Activated naive CD4-positive, alpha-beta T cell treated with anti-CD3 and anti-CD28 coated beads, Interleukin-2, amount 50 U/mL, for 24 hours (primary cell): ENCODE measurements around the gene BMP2.
A peak's percentile ranks its signal among the peaks of the same experiment; 100 is the strongest.

Experiments used
- H3K27ac Mint-ChIP-seq: one replicate; pipeline ENCODE4 v1.8.0; 2021; ENCODE audit warnings: mild to moderate bottlenecking, mixed read lengths
- H3K27me3 Mint-ChIP-seq: one replicate; pipeline ENCODE4 v1.8.0; 2021; ENCODE audit warnings: mixed read lengths
- H3K36me3 Mint-ChIP-seq: one replicate; pipeline ENCODE4 v1.8.0; 2021; ENCODE audit warnings: mixed read lengths
- H3K4me1 Mint-ChIP-seq: one replicate; pipeline ENCODE4 v1.8.0; 2021; ENCODE audit warnings: mixed read lengths
- H3K4me3 Mint-ChIP-seq: one replicate; pipeline ENCODE4 v1.8.0; 2021; ENCODE audit warnings: mild to moderate bottlenecking, mixed read lengths
- H3K9me3 Mint-ChIP-seq: one replicate; pipeline ENCODE4 v1.8.0; 2021; ENCODE audit warnings: mixed read lengths

Gene BMP2

DNA sequence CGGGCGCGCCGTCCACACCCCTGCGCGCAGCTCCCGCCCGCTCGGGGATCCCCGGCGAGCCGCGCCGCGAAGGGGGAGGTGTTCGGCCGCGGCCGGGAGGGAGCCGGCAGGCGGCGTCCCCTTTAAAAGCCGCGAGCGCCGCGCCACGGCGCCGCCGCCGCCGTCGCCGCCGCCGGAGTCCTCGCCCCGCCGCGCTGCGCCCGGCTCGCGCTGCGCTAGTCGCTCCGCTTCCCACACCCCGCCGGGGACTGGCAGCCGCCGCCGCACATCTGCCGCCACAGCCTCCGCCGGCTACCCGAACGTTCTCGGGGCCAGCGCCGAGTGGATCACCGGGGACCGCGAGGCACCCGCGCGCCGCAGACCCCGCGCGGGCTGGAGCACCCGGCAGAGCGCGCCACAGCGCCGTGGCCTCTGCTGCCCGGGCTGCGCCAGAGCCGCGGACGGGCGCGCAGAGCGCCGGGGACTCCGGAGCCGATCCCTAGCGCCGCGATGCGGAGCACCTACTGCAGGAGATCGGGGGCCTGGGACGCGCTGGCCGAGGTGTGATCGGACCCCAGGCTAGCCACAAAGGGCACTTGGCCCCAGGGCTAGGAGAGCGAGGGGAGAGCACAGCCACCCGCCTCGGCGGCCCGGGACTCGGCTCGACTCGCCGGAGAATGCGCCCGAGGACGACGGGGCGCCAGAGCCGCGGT is at the start of gene BMP2:
TSS of gene BMP2 (plus strand) at position 151 of the 692 bp plus-strand sequence. CDS start 2,441 bp downstream, outside the sequence.
- Mint-ChIP-seq H3K4me3 (peak within 1 kb of the TSS; percentile 11), H3K27me3 (peaks cover 43% of the 10 kb centered on the region), H3K36me3 (no peaks in the 10 kb centered on the region), H3K9me3 (no peaks in the 10 kb centered on the region), H3K27ac (no peak within 1 kb of the TSS), H3K4me1 (no peaks in the 10 kb centered on the region)

DNA sequence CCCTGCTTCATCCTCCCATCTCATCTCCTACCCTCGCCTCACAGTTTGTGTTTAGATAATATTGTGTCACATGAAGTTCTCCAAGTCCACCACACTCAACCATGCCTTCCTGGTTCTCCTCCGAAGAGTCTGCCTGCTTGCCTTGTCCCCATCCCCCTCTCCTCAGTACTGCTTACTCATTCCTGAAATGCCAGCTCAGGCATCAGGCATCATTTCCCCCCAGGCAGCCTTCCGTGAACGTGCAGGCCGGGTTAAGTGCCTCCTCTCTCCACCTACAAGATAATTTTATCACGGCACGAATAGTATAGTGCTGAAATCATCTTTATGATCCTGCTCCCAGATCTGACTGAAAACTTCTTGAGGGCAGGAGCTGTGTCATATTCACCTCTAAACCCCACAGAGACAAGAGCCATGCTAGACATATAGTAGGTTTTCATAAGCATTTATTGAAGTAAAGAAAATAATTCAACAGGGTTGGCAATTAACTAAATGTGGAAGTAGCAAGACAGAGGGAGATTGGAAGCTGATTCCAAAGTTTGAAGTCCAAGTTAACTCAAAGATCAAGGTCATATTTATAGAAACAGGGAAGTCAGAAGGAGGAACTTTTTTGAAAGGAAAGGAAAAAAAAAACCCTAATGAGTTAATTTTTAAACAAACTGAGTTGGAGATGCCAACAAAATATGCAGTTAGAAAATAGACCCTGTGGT is 48.7 kb upstream of the BMP2 start:
- H3K36me3 Mint-ChIP-seq: no peaks in the 10 kb centered on the region
- no peaks in the 10 kb centered on the region for H3K27me3 Mint-ChIP-seq
- peaks cover 9% of the 10 kb centered on the region for H3K9me3 Mint-ChIP-seq
- H3K4me1 Mint-ChIP-seq: no peaks in the 10 kb centered on the region
- no peak overlapping the region for H3K27ac Mint-ChIP-seq
- H3K4me3 Mint-ChIP-seq: no peak overlapping the region

- Mint-ChIP-seq H3K36me3 (no peaks in the 10 kb centered on the region), H3K9me3 (peaks cover 9% of the 10 kb centered on the region), H3K27ac (no peak overlapping the region), H3K4me1 (no peaks in the 10 kb centered on the region), H3K27me3 (no peaks in the 10 kb centered on the region), H3K4me3 (no peak overlapping the region)
These were observed 48.1 kb upstream of the BMP2 start for GRCh38 chr20:6719369-6719721.

DNA sequence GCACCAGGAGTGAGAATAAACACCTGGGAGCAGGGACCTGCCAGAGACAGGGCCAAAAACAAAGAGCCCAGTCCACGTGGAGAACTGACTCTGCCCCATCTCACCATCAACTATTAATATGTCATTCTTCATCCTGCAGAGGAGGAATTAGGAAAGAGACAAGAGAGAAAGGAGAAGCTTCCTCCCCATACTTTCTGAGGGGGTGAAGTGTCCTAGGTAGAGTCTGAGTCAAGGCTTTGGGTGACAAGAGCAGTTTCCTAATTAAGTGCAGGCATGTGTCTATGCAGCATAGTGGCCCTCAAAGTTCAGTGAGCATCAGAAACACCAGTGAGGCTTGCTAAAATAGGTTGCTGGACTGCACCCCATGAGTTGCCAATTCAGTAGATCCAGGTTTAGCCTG is 40.7 kb upstream of the BMP2 start:
- Mint-ChIP-seq H3K4me1 (no peaks in the 10 kb centered on the region), H3K4me3 (no peak overlapping the region), H3K27ac (no peak overlapping the region), H3K36me3 (no peaks in the 10 kb centered on the region), H3K9me3 (peaks cover 4% of the 10 kb centered on the region), H3K27me3 (no peaks in the 10 kb centered on the region)

- no peaks in the 10 kb centered on the region for H3K4me1 Mint-ChIP-seq
- H3K36me3 Mint-ChIP-seq: no peaks in the 10 kb centered on the region
- H3K9me3 Mint-ChIP-seq: peaks cover 4% of the 10 kb centered on the region
- H3K4me3 Mint-ChIP-seq: no peak overlapping the region
- no peak overlapping the region for H3K27ac Mint-ChIP-seq
- no peaks in the 10 kb centered on the region for H3K27me3 Mint-ChIP-seq
These were observed 36.7 kb upstream of the BMP2 start for GRCh38 chr20:6730672-6731328.

- Mint-ChIP-seq H3K4me1 (no peaks in the 10 kb centered on the region), H3K4me3 (no peak overlapping the region), H3K27me3 (no peaks in the 10 kb centered on the region), H3K9me3 (peaks cover 4% of the 10 kb centered on the region), H3K36me3 (no peaks in the 10 kb centered on the region), H3K27ac (no peak overlapping the region)
These were observed 35.5 kb upstream of the BMP2 start for GRCh38 chr20:6732001-6732447.

DNA sequence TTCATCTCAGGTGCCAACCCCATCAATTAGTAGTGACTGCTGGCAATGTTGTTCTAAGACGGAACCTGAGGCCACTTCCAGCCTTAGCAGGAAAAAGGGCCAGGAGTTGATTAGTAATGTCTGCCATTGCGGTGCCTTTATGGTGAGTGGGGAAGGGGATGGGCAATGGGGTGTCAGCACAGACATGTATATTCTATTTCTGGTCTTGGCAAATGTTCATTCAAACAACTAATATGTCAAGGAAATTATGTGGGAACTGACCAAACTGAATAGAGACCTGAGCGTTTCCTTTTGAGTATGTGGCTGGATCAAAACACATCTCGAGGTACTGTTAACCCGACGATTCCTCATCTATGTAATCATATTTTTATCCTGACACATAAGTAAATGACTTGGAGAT is 34.6 kb upstream of the BMP2 start:
- Mint-ChIP-seq H3K4me1 (no peaks in the 10 kb centered on the region), H3K36me3 (no peaks in the 10 kb centered on the region), H3K27ac (no peak overlapping the region), H3K9me3 (peaks cover 4% of the 10 kb centered on the region), H3K4me3 (no peak overlapping the region), H3K27me3 (no peaks in the 10 kb centered on the region)

GRCh38 chr20:6733965-6734364 is 33.5 kb upstream of the BMP2 start:
- Mint-ChIP-seq H3K4me1 (no peaks in the 10 kb centered on the region), H3K27me3 (no peaks in the 10 kb centered on the region), H3K4me3 (no peak overlapping the region), H3K9me3 (peaks cover 4% of the 10 kb centered on the region), H3K27ac (no peak overlapping the region), H3K36me3 (no peaks in the 10 kb centered on the region)

DNA sequence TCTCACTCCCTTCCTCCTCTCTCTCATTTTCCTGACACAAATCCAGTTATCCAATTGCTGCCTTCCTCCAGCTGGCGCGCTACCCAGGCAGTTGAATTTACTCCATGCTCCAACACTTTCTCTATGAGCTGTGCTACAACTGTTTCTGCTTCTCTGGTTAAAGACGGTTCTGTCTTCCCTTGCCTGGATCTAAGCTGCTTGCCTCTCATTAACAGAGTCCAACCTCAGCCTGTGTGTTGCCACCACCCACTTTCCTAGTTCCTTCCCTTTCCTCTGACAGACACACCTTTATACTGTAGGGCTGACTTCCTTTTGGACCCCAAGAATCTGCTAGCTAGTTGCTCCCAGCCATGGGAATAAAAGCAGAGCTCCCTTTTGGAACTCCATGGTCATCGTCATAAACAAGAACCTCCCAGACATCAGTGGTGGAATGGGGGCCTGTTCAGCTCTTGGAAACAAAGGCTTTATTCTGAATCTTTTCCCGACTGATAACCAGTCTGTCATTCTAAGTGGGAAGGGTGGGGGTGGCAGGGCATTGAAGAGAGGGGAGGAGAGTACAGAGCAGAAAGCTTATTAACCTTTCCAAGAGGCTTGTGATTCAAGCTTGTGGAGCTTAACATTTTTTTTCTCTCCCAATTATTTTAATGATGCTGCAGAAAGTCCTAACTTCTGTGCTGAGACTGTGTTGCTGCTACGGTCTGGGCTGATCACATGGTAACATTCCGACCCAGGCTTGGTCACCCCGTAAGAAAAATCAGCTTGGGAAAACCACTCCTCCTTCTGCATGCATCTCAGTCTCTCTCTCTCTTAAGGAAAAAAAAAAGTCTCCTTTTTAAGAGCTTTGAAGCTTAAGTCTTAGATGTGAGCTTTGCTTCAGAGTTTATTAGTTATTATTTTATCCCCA is 31.3 kb upstream of the BMP2 start:
- Mint-ChIP-seq H3K9me3 (no peaks in the 10 kb centered on the region), H3K27ac (no peak overlapping the region), H3K4me3 (no peak overlapping the region), H3K4me1 (no peaks in the 10 kb centered on the region), H3K27me3 (no peaks in the 10 kb centered on the region), H3K36me3 (no peaks in the 10 kb centered on the region)

- no peak overlapping the region for H3K4me3 Mint-ChIP-seq
- H3K9me3 Mint-ChIP-seq: no peaks in the 10 kb centered on the region
- H3K27me3 Mint-ChIP-seq: no peaks in the 10 kb centered on the region
- H3K4me1 Mint-ChIP-seq: no peaks in the 10 kb centered on the region
- H3K27ac Mint-ChIP-seq: no peak overlapping the region
- no peaks in the 10 kb centered on the region for H3K36me3 Mint-ChIP-seq
These were observed 28.1 kb upstream of the BMP2 start for GRCh38 chr20:6739406-6739805.

DNA sequence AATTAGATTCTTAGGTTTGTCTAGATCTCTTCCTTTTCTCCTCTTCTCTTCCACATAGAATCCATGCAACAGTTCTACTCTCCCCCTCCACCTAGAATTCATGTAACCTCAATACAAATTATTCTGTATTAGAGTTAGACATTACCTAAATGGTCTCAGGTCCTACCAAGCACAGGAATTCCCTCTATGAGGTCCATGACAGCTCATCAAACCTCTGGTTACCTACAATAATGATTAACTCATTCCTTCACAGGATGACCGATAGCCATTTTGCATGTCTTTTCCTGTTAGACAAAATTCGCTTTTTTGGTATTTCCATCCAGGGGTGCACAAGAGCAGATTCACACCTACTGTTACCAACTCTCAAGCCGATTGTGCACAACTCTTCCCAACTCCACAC is 27.4 kb upstream of the BMP2 start:
- Mint-ChIP-seq H3K27ac (no peak overlapping the region), H3K27me3 (no peaks in the 10 kb centered on the region), H3K36me3 (no peaks in the 10 kb centered on the region), H3K4me3 (no peak overlapping the region), H3K4me1 (no peaks in the 10 kb centered on the region), H3K9me3 (no peaks in the 10 kb centered on the region)

DNA sequence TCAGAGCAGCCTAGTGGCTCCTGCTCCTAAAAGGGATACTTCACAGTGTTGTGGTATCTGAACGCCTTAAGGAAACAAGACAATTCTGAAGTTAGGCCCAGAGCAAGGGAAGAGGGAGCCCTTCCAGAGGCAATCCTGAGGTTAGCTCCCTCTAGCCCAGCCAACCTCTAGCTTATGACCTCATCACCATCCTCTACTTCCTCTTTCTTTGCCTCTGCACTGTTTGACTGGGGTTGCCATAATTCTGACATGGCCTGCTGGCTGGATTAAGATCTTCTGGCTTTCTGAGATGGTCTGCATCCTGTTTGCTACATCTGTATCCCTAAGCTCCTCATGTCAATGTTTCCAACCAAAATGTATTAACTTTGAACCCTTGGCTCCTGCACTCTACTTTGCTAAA is 23.3 kb upstream of the BMP2 start:
- Mint-ChIP-seq H3K27ac (no peak overlapping the region), H3K27me3 (no peaks in the 10 kb centered on the region), H3K9me3 (no peaks in the 10 kb centered on the region), H3K36me3 (no peaks in the 10 kb centered on the region), H3K4me3 (no peak overlapping the region), H3K4me1 (no peaks in the 10 kb centered on the region)

DNA sequence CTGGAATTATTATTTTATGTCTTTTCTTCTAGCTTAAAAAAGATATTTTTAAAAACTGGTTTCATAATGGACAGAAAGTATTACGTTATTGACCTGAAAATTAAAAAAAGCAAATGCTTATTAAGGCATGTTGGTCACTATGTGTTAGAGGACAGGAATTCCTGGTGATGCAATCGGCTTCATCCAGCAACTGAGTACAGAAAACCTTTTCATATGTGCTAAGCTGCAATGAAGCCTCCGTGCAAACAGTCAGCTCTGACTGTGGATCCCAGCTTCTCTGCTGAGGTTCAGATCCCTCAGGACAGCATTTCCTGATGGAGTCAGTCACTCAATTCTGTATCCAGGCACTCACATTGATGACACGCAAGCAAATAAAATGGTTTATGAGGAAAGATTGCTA is 22.7 kb upstream of the BMP2 start:
- Mint-ChIP-seq H3K27me3 (no peaks in the 10 kb centered on the region), H3K9me3 (no peaks in the 10 kb centered on the region), H3K27ac (no peak overlapping the region), H3K36me3 (no peaks in the 10 kb centered on the region), H3K4me1 (no peaks in the 10 kb centered on the region), H3K4me3 (no peak overlapping the region)

DNA sequence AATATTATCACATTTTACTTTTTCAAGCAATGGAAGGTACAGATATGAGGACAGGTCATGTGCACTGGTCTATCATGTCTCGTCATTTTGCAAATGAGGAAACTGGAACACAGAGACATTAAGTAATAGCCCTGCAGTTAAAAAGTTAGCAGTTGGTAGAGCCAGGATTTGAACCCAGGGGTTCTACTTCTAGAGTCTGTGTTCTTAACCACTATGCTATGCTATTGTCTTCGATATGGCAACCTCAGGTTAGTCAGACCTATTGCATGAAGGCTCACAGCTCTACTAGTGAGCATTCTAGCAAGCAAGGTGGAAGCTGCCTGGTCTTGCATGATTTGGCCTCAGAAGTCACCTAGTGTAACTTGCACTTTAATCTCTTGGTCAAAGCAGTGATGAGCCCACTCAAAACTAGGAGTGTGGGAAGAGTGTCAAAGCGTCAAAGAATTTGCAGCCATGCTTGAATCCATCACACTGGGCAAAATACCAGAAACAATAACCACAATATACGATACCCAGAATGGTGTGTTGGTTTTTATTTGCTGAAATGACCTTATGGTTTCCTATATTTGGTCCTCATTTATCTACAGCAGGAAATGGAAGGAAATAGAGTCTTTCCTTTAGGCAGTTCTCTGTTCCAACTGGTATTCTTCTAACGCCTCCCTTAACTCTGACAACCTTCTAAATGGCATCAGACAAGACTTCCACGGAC is 20.4 kb upstream of the BMP2 start:
- Mint-ChIP-seq H3K36me3 (no peaks in the 10 kb centered on the region), H3K4me3 (no peak overlapping the region), H3K4me1 (no peaks in the 10 kb centered on the region), H3K27ac (no peak overlapping the region), H3K9me3 (no peaks in the 10 kb centered on the region), H3K27me3 (no peaks in the 10 kb centered on the region)

DNA sequence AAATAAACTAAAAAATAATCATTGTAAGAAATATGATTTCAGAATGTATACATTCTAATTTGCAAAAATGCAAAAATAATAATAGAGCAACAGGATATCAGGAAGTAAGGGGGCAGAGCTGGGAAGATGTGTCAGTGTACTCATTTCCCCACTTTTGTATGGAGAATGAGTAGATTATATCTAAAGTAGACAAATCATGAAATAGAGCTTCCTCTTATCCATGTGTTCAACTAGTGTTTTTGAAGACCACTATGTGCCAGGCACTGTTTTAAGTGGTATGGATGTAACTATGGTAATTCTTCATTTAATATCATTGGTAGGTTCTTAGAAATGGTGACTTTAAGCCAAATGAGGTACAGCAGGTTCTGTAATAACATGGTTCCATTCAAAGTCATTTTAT is 17.0 kb upstream of the BMP2 start:
- no peak overlapping the region for H3K4me3 Mint-ChIP-seq
- H3K27ac Mint-ChIP-seq: no peak overlapping the region
- no peaks in the 10 kb centered on the region for H3K4me1 Mint-ChIP-seq
- H3K9me3 Mint-ChIP-seq: no peaks in the 10 kb centered on the region
- H3K27me3 Mint-ChIP-seq: no peaks in the 10 kb centered on the region
- no peaks in the 10 kb centered on the region for H3K36me3 Mint-ChIP-seq
